Stimulated activated CD4-positive, alpha-beta T cell treated with anti-CD3 and anti-CD28 coated beads, TNF-alpha, amount 100 ng/mL, for 48 hours (primary cell): ENCODE measurements around the gene BRF1.

Source experiments
- DNase-seq, 3 donors: peaks; one replicate each; pipeline ENCODE4 v3.0.0-alpha.2; 2020; ENCODE audit warnings: low read depth in 3 of 3

BRF1 gene

DNA sequence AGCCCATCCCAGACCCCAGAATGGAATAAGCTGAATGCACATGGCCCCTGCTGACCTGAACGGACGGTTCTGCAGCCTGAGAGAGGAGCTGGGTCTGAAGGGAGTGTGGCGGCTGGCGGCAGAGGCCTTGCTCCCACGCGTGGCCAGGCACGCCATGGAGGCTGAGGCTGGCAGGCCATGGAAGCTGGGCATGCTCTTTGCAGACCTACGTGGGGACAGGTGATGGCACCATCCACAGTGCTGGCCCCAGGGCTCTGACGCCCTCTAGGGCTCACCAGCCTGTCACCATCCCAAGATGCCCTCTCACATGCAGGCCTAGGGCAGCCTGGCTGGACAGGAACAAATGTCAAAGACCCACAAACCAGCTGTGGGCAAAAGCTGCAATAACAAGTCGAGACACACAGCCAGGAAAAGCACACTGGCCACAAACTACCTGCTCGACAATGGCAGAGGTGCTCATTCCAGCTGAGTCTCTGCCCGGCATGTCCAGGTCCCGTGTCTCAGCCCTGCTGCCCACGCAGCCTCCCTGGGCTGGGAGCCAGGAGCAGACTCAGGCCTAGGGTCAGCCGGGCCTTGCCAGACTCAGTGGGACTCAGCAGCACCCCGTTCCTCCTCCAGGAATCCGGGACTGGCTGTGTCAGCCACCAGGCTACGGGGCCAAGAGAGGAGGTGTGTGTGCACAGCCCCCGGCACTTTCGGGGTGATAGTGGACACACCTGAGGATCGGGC is 32.8 kb downstream of the BRF1 start:
- DNase-seq = no peak

DNA sequence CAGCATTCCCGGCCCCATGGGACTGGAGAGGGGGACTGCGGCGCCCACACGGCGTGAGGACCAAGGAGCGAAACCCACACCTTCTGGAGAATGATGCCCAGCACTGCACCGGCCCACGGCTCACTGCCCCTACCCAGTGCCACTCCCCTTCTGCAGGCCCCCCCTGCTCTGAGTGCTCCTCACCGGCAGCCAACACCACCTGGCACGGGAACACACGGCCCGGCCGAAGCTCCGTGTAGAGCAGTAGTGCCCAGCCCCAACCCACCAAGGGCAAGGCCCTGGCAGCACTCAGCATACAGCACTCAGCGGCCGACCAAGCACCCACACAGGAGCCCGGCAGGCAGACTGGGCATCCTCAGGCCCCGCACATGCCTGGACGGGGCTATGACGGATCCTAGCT is 39.0 kb downstream of the BRF1 start:
- DNase-seq = no peak

DNA sequence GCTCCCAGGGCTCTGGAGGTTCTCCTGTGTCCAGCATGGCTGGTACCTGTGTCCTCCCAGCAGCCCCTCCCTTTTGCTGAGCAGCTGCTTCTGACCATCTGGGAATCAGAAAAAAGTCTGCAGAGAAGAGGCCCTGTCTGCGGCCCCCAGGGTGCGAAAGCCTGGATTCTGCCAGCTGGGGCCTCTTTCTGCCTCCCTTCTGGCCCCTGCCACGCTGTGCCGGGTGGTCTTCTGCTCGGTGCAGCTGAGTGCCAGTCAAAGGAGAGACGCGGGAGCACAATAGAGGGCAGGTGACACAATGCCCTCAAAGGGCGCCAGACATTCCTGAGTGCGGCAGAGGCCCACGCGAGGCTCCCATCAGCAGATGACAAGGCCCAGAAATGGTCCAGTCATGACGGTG is 39.8 kb downstream of the BRF1 start:
- DNase-seq = no peak

DNA sequence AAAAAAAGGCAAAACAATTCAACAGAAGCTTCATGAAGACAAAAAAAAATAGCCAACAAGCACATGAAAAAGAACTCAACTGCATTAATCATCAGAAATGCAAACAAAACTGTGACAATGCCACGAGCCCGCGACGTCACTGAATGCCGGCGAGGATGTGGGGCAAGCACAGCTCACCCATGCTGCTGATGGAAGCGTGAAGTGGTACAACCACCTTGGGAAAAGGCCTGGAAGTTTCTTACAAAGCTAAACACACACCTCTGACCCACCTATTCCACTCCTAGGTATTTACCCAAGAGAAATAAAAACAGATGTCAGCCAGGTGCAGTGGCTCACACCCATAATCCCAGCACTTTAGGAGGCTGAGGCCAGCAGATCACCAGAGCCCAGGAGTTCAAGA is 42.0 kb downstream of the BRF1 start:
- DNase-seq = no peak

DNA sequence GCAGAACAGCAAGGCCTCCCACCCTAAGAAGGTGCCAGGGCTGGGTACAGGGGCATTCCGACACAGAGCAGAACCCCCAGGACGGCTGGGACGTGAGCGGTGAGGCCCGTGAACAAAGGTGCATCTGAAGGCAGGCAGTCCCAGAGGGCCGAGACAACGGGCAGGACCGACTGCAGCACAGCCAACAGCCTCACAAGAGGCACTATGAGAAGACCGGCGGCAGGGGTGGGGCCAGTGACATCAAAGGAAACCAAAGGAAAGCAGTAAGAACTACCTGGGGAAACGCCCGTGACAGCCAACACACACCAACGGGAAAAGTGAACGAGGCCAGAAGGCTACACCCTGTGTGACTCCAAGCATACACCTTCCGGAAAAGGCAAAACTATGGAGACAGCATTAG is 43.3 kb downstream of the BRF1 start:
- no peak for DNase-seq

DNA sequence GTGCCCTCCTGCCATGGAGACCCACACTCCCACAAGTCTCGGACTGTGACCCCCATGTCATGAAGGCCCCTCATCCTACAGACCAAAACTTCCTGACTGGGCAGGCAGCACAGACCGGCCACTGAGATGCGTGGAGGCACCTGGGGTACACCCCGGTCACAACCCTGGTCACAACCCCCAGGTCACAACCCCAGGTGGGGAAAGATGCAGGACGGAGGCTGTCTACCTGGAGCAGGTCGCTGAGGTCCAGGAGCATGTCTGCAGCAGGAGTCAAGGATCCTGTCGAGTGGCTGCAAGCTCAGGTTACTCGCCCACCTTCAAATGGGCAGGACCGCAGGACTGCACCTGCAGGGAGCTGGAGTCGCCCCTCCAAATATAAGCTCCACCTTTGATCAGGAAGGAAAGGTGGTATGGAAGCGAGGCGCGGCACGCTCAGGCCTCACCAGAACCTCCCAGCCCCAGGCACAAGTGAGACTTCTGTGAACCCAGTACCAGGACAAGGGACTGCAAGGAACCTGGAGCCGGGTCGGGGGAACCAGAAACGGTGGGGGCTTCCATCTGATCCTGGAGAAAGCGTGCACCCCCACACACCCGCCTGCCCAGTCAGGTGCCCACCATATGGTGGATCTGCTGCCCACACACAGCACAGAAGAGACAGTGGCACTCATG is 44.4 kb downstream of the BRF1 start:
- no peak for DNase-seq

DNA sequence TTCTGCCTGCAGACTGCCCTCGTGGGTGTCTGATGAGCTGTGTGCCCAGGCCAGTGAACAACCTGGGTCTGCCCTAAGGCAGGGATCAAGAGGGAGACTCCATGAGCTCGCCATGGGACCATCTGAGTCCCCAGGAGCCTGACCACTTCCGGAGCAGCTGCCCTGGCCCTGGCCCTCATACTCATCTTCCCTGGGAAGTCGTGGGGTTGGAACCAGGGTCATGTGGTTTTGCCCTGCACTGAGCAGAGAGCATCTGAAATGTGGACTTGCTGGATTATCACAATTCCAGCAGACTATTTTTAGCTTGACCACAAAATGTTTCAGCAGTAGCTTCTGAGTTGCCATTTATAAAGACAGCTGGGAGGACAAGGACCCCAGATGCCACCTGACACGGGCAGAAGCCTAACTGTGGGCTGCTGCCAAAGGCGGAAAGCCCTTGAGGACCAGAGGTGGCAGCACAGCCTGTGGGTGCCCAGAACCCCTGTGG is 45.7 kb downstream of the BRF1 start:
- no peak for DNase-seq

DNA sequence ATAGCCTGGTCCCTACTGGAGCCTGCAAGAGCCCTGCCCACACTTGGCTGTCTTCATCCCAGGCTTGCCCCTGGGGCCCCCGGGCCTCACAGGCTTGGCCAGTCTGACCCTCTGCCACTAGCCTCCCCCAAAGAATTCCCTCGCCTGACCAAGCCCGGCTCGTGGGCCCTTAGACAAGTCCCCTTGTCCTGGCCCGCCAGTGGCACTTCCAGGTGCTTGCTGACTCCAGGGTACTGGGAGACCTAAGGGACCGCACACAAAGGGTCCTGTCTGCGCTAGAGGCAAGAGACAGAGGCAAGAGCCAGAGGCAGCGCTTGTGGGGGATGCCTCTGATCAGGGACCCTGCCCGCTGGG is 47.5 kb downstream of the BRF1 start:
- DNase-seq = no peak

DNA sequence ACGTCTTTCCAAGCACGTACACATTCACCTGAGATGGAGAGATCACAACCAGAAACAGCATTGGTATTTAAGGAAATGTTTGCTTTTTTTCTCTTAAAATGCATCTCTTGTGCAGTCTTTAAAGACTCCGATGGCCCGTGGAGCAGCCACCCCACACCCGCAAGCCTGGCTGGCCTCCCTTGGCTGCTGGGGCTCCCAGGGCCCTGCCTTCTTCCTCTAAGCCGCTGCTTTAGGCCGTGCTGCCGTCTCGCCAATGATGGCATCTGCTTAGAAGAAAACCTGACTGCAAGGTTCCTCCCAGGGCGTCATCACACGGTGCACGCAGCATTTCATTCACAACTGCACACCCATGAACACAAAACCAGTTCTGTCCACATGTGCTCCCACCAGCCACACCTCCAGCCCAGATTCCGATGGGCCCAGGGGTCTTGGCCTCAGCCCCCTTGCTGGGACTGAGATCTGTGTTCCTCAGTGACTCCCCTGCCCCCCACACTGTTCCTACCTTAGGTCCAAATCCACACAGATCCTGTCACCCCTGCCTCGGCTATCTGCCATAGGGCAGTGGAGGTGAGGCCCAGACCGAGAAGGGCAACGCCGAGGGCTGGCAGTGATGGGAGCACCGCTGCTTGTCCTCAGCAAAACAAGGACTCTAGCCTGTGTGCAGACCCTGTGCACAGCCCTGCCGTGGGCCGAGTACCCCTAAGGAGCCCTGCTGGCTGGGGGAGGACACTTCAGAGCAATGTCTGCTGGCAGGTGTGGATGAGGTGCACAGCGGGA is 48.1 kb downstream of the BRF1 start:
- DNase-seq = no peak

DNA sequence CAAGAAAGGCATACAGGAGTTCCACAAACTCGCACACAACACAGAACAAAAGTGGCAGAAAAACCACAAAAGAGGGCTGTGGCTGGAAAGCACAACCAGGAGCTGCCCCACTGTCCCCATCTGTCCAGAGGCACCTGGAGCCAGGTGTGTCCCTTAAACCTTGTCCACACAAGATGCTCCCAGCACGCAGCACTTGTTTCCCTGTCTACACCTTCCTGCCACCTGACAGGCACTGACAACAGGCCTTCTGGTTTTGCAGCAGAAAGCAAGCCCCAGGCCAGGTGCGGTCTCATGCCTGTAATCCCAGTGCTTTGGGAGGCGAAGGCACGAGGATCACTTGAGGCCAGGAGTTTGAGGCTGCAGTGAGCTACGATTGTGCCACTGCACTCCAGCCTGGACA is 48.9 kb downstream of the BRF1 start:
- no peak for DNase-seq

DNA sequence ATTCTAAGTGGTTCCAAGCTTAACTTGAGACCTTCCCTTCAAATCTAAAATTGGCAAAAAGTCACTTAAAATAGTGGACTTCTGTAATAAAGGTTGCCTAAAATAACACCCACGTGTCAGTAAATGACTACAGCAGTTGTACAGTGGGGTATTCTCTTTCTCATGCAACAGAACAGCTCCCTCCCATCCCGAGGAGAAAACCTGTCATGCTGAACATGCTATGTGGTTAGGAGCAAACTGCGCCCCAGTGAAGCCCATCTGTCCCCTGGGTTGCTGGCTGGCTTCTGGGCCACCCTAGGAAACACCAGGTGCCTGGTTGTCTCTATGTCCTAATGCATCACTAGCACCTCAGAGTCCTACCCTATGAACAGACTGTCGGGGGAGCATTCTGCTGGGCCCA is 49.8 kb downstream of the BRF1 start:
- DNase-seq = no peak

DNA sequence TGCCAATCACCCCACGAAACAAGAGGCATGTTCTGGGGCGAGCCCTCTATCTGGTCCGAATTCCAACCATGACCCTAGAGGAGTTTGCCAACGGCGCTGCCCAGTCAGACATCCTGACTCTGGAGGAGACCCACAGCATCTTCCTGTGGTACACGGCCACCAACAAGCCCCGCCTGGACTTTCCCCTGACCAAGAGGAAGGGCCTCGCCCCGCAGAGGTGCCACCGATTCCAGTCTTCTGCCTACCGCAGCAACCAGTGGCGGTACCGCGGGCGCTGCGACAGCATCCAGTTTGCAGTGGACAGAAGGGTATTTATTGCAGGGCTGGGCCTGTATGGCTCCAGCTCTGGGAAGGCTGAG is 50.8 kb downstream of the BRF1 start:
- no peak for DNase-seq

DNA sequence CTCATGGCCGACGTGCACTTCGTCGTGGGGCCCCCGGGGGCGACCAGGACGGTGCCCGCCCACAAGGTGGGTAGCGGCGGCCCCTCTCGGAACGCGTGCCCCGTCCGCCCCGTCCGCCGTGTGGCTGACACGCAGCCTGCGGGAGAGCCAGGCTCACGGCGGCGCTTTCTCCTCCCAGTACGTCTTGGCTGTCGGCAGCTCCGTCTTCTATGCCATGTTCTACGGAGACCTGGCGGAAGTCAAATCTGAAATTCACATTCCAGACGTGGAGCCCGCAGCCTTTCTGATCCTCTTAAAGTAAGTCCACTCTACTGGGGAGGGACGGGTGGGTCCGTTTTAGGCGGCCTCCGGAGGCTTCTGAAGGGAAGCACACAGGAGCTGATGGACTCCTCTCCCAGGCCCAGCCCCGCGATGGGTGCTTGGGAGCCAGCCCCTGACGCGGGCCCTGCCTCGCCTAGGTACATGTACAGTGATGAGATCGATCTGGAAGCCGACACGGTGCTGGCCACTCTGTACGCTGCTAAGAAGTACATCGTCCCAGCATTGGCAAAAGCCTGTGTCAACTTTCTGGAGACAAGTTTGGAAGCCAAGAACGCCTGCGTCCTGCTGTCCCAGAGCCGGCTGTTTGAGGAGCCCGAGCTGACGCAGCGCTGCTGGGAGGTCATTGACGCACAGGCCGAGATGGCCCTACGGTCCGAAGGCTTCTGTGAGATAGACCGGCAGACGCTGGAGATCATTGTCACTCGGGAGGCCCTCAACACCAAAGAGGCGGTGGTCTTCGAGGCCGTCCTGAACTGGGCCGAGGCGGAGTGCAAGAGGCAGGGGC is 51.4 kb downstream of the BRF1 start:
- no peak for DNase-seq

DNA sequence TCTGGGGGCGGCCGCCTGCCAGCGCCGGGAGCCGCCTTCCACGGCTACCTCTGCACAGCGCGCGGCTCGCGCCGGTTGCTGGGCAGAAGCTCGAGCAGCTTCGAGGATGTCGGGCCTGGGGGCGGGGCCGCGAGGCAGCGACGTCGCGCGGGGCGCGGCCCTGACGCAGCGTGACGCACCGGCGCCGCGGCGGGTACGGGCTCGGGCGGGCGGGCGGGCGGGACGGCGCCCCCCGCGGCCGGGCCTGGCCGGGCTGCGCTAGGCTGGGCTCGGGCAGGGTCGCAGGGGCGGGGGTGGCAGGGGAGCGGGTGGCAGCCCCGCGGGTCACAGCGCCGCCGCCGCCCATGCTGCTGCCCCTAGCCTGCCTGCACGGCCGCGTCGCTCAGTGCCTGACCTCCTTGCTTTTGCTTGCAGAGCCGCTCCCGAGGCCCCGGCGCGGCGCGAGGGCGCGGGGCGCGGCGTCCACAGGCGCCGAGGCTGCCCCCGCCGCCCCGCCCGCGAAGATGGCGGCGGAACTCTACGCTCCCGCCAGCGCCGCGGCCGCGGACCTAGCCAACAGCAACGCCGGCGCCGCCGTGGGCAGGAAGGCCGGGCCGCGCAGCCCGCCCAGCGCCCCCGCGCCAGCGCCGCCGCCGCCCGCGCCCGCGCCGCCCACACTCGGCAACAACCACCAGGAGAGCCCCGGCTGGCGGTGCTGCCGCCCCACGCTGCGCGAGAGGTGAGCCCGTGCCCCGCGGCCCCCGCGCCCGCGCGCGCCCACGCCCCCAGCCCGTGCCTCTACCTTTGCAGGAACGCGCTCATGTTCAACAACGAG is 52.2 kb downstream of the BRF1 start, which contains the start of gene BTBD6:
TSS of gene BTBD6 (plus strand) at position 166 of the 814 bp plus-strand sequence. CDS start at position 345, 179 bp downstream.
- peak; percentile 73 to 83 (median 77) for DNase-seq

DNA sequence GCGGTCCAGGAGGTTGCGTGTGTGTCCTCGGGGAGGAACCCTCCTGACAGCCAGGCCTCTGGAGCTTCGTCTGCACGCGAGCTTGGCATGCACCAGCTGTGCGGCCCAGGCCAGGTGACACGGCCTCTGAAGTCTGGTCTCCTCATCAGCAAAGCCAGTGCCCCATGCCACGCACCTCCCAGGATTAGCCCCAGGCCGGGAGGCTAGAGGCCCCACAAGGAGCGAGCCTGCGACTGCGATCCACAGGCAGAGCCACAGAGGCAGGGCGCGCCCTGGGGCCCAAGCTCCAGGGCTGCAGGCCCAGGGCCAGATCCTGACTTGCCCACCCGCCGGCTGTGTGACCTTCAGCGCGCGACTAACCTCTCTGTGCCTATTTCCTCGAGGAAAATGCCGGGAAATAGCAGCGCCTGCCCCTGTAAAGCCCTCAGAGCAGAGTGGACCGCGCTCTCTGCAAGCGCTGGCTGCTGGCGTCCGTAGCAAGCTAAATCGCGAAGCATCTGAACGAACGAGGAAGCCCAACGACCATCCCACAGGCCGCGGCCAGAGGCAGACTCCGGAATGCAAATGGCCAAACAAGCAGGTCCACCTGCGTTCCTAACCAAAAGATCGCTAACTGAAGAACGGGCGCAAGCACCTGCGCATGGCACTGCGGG is 53.0 kb downstream of the BRF1 start:
- no peak for DNase-seq

DNA sequence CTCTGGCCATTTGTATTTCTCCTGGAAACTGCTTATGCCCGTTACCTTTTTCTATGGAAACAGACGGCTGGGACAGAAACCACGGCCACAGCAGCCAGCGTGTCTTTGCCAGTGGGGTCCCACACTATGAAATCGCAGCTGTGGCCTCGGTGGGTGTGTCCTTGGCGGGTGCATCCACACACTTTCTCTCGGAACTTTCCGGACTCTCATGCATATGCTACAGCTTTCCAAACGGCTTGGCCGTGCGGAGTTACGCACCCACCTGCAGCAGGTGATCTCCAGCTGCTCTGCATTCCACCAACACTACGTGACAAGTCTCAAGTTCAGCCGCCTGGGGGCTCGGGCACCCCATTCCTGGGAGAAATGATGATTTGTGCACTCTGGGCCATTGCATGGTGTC is 53.8 kb downstream of the BRF1 start:
- no peak for DNase-seq

DNA sequence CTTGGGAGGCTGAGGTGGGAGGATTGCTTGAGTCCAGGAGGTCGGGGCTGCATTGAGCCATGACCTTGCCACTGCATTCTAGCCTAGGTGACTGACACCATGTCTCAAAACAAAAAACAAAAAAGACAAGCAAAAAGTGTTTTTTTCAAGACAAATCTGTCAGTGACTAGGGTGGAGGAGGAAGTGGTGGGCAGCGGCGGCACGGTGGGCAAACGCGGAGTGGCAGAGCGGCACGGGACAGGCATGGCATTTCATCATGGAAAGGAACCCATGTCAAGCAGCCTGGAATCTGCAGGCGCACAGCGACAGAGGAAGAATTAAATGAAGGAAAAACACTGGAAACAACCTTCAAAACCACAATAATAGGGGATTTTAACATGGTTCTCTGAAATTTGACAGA is 56.5 kb downstream of the BRF1 start:
- DNase-seq = no peak

DNA sequence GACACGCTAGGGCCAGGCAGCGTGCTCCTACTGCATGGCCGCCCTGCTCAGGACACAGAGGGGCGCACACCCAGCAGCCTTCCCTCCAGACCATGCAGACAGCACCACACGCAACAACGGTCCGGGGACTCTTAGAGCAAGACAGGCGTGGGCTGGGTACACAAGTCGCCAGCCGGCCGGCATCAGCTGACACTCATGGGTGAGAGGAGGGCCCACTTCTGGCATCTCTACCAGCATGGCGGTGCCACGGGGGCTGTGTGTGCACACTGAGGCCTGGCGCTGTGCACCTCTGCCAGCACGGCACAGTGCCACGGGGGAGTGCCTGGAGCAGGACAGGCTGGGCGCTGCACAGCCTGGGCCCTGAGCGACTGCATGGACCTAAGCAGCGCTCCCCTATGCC is 59.2 kb downstream of the BRF1 start:
- no peak for DNase-seq

DNA sequence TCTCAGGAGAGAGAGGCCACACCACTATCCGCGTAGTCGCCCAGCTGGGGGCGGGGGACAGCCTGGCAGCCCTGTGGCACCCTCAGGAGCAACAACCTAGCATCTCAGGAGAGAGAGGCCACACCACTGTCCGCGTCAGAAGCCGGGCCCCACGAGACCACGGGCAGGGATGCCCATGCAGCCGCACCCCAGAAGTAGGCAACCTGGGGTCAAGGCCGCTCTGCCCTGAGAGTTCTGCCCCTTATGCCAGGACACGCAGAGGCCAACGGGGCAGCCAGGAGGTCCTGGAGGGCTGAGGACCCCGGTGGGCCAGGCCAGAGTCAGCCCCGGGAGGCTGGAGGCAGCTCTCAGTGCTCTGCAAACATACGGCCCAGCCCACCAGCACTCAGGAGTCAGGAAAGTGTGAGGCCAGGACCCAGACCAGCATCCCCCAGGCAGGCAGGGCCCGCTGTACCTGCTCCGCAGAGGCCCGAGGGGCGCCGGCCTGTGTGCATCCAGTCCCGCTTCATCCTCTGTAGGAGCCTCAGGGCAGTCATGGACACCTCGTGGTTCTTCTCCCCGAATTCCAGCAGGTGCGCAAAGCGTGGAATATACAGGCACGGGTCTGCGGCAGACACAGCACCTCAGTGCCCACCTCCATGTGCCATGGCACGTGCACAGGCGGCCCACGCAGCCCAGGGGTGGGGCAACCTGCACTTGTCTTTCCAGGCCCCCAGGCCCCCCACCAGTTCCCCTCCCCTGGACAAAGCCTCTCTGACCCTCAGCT is 59.8 kb downstream of the BRF1 start:
- no peak for DNase-seq
